Neural progenitor cell (in vitro differentiated cells): ENCODE data around the gene ZNF189. TPM values are rescaled to one million over a fixed set of nuclear protein-coding genes. Genes with fewer than 3 reads are reported as not detected.

Source experiments
- DNase-seq: peaks from one replicate; pipeline ENCODE4 v3.0.0-alpha.2; 2016; ENCODE audit warnings: low spot score
- H2AFZ ChIP-seq: fragments of 200-600 bp; sonication (generic); replicated peaks from 2 replicates; pipeline ENCODE4 v1.6.1; 2016; ENCODE audit warnings: antibody characterized with exemption
- H3F3A ChIP-seq: fragments of 200-600 bp; sonication (generic); 2 replicates; pipeline ENCODE4 v1.6.1; 2016; ENCODE audit warnings: antibody characterized with exemption, low read depth
- H3K27ac ChIP-seq: fragments of 200-600 bp; sonication (generic); 2 replicates; pipeline ENCODE4 v1.5.1; 2016; ENCODE audit warnings: mild to moderate bottlenecking
- H3K27me3 ChIP-seq: fragments of 200-600 bp; sonication (generic); 2 replicates; pipeline ENCODE4 v1.6.1; 2016; ENCODE audit warnings: mild to moderate bottlenecking, moderate library complexity
- H3K36me3 ChIP-seq: fragments of 200-600 bp; sonication (generic); 2 replicates; pipeline ENCODE4 v1.5.1; 2016
- H3K4me1 ChIP-seq: fragments of 200-600 bp; sonication (generic); 2 replicates; pipeline ENCODE4 v1.6.1; 2016; ENCODE audit warnings: mixed run types
- H3K4me2 ChIP-seq: fragments of 200-600 bp; sonication (generic); 2 replicates; pipeline ENCODE4 v1.6.1; 2016
- H3K4me3 ChIP-seq: fragments of 200-600 bp; sonication (generic); 2 replicates; pipeline ENCODE4 v1.5.1; 2016
- H3K79me2 ChIP-seq: fragments of 200-600 bp; sonication (generic); 2 replicates; pipeline ENCODE4 v1.6.1; 2016; ENCODE audit warnings: low read depth
- H3K9ac ChIP-seq: fragments of 200-600 bp; sonication (generic); 2 replicates; pipeline ENCODE4 v1.6.1; 2016
- H3K9me3 ChIP-seq: fragments of 200-600 bp; sonication (generic); 2 replicates; pipeline ENCODE4 v1.5.1; 2016; ENCODE audit warnings: low read depth
- H4K20me1 ChIP-seq: fragments of 200-600 bp; sonication (generic); 2 replicates; pipeline ENCODE4 v1.6.1; 2016; ENCODE audit warnings: low read depth
- H3K27ac Mint-ChIP-seq: 3 replicates; pipeline ENCODE4 v1.8.0; 2021; ENCODE audit warnings: mixed read lengths
- H3K27me3 Mint-ChIP-seq: 2 replicates; pipeline ENCODE4 v1.8.0; 2022; ENCODE audit warnings: low read depth, mild to moderate bottlenecking, inconsistent platforms, moderate library complexity, mixed read lengths; ENCODE audit not compliant: insufficient read depth
- H3K36me3 Mint-ChIP-seq: 3 replicates; pipeline ENCODE4 v1.8.0; 2021; ENCODE audit warnings: mixed read lengths
- H3K4me1 Mint-ChIP-seq: 3 replicates; pipeline ENCODE4 v1.8.0; 2021; ENCODE audit warnings: mixed read lengths
- H3K4me3 Mint-ChIP-seq: 3 replicates; pipeline ENCODE4 v1.8.0; 2021; ENCODE audit warnings: mild to moderate bottlenecking, moderate library complexity, mixed read lengths
- H3K9me3 Mint-ChIP-seq: 3 replicates; pipeline ENCODE4 v1.8.0; 2020; ENCODE audit warnings: mixed read lengths
- CTCF ChIP-seq: fragments of 200-600 bp; sonication (generic); IDR thresholded peaks from 2 replicates; pipeline ENCODE4 v1.5.1; 2017; ENCODE audit warnings: antibody characterized with exemption, mild to moderate bottlenecking
- EZH2 ChIP-seq: fragments of 200-600 bp; sonication (generic); IDR thresholded peaks from 2 replicates; pipeline ENCODE4 v1.6.1; 2017; ENCODE audit warnings: antibody characterized with exemption, mild to moderate bottlenecking, moderate library complexity
- EZH2phosphoT487 ChIP-seq: fragments of 200-600 bp; sonication (generic); IDR thresholded peaks from 2 replicates; pipeline ENCODE4 v1.6.1; 2017; ENCODE audit warnings: antibody characterized with exemption
- total RNA-seq: library from RNA; depleted of rRNA; stranded (reverse); fragments of >200 nt; gene quantifications from 2 replicates; pipeline ENCODE4 v1.2.3, GENCODE V29; 2015; ENCODE audit warnings: low replicate concordance

Gene ZNF189
- total RNA-seq, 1 donor from 2014 or later = 40.2 TPM

- no peak overlapping the region for H3K27ac ChIP-seq
- H3K79me2 ChIP-seq = no peaks in the 10 kb centered on the region
- no peaks in the 10 kb centered on the region for H3K4me1 ChIP-seq
- H3F3A ChIP-seq = no peaks in the 10 kb centered on the region
- peak overlapping the region; percentile 3 for H2AFZ ChIP-seq
- no peaks in the 10 kb centered on the region for H3K9me3 ChIP-seq
- no peaks in the 10 kb centered on the region for H4K20me1 ChIP-seq
- H3K27me3 ChIP-seq = no peaks in the 10 kb centered on the region
- H3K4me3 Mint-ChIP-seq = no peak overlapping the region
- no peak overlapping the region for H3K27ac Mint-ChIP-seq
- no peak overlapping the region for H3K4me3 ChIP-seq
- no peaks in the 10 kb centered on the region for H3K27me3 Mint-ChIP-seq
- no peak overlapping the region for H3K9ac ChIP-seq
- TF ChIP-seq EZH2phosphoT487 (no peak), EZH2 (no peak), CTCF (no peak)
- no peak overlapping the region for H3K4me2 ChIP-seq
- peaks cover 6% of the 10 kb centered on the region for H3K4me1 Mint-ChIP-seq
- no peak for DNase-seq
- H3K36me3 Mint-ChIP-seq = no peaks in the 10 kb centered on the region
- peaks cover 7% of the 10 kb centered on the region for H3K9me3 Mint-ChIP-seq
- no peaks in the 10 kb centered on the region for H3K36me3 ChIP-seq
Observed at GRCh38 chr9:101372327-101373118, 26.1 kb upstream of the ZNF189 start.

- H3K4me1 Mint-ChIP-seq = peaks cover 6% of the 10 kb centered on the region
- TF ChIP-seq EZH2 = no peak
- no peak for TF ChIP-seq EZH2phosphoT487
- no peak for TF ChIP-seq CTCF
- DNase-seq = no peak
- no peak overlapping the region for H3K27ac Mint-ChIP-seq
- Histone ChIP-seq H3K79me2 (no peaks in the 10 kb centered on the region), H3F3A (peaks cover 9% of the 10 kb centered on the region), H3K27me3 (no peaks in the 10 kb centered on the region), H3K4me3 (no peak overlapping the region), H3K36me3 (no peaks in the 10 kb centered on the region), H3K4me2 (no peak overlapping the region), H3K9me3 (no peaks in the 10 kb centered on the region), H3K4me1 (peaks cover 10% of the 10 kb centered on the region), H4K20me1 (no peaks in the 10 kb centered on the region), H3K27ac (no peak overlapping the region), H3K9ac (no peak overlapping the region), H2AFZ (no peak overlapping the region)
- no peaks in the 10 kb centered on the region for H3K27me3 Mint-ChIP-seq
- H3K9me3 Mint-ChIP-seq = peaks cover 24% of the 10 kb centered on the region
- H3K36me3 Mint-ChIP-seq = no peaks in the 10 kb centered on the region
- H3K4me3 Mint-ChIP-seq = no peak overlapping the region
Observed at GRCh38 chr9:101375546-101375945, 23.1 kb upstream of the ZNF189 start.

GRCh38 chr9:101376111-101376848 lies 22.4 kb upstream of the ZNF189 start:
- H3K27ac ChIP-seq = no peak overlapping the region
- H2AFZ ChIP-seq = no peak overlapping the region
- H3K79me2 ChIP-seq = no peaks in the 10 kb centered on the region
- H3K27me3 ChIP-seq = no peaks in the 10 kb centered on the region
- Mint-ChIP-seq H3K4me1 (peaks cover 6% of the 10 kb centered on the region), H3K27me3 (no peaks in the 10 kb centered on the region), H3K27ac (no peak overlapping the region), H3K9me3 (peaks cover 24% of the 10 kb centered on the region), H3K36me3 (no peaks in the 10 kb centered on the region), H3K4me3 (no peak overlapping the region)
- no peak for DNase-seq
- no peak overlapping the region for H3K4me3 ChIP-seq
- no peaks in the 10 kb centered on the region for H4K20me1 ChIP-seq
- H3K4me2 ChIP-seq = no peak overlapping the region
- no peak overlapping the region for H3K9ac ChIP-seq
- H3K9me3 ChIP-seq = no peaks in the 10 kb centered on the region
- peaks cover 11% of the 10 kb centered on the region for H3K4me1 ChIP-seq
- H3F3A ChIP-seq = peaks cover 12% of the 10 kb centered on the region
- TF ChIP-seq EZH2phosphoT487 = no peak
- no peak for TF ChIP-seq EZH2
- TF ChIP-seq CTCF = no peak
- H3K36me3 ChIP-seq = no peaks in the 10 kb centered on the region
